Anterior cingulate cortex (tissue), 58 donors: Measurements from ENCODE around the gene ZNF71.
A peak's percentile ranks its signal among the peaks of the same experiment; 100 is the strongest.

Source experiments
- DNase-seq, 58 donors: peaks; one replicate each; lab custom pipeline; 2025; lab: John Stamatoyannopoulos, UW

Gene ZNF71

DNA sequence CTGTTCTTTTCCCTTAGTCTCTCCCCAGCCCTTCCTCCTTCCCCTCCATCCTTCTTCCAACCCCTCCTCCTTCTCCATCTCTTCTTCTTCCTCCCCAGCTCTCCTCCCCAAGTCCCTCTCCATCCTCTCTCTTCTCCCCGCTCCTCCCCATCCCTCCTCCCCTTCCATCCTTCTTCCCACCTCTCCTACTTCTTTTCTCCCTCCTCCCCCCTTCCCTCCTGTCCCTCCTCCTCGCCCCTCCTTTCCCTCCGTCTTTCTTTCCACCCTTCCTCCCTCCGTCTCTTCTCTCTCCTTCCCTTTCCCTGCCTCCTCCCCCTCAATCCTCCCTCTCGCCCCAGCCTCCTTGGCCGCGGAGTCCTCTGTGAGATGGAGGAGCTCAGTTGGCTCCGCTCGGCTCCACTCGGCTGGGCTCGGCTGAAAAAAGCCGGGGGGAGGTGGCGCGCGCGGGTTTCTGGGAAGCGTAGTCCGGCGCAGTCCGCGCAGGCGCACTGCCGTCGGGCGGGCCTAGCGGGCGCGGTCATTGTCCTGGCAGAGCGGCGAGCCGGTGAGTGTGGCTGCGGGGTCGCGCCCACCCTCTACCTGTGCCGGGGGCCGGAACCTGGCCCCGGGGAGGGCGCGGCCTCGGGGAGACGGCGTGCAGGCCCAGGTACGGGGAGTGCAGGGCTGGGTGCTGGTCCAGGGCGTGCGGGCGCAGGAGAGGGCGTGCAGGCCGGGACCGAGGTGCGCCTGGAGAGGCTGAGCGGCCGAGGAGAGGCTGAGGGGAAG is at the start of gene ZNF71:
ZNF71 (plus strand) TSS at position 520 of the 765 bp plus-strand sequence. CDS start 6,257 bp downstream, outside the sequence.
- peak in 57 of 58 donors; percentile 47 to 90 (median 81) for DNase-seq

DNA sequence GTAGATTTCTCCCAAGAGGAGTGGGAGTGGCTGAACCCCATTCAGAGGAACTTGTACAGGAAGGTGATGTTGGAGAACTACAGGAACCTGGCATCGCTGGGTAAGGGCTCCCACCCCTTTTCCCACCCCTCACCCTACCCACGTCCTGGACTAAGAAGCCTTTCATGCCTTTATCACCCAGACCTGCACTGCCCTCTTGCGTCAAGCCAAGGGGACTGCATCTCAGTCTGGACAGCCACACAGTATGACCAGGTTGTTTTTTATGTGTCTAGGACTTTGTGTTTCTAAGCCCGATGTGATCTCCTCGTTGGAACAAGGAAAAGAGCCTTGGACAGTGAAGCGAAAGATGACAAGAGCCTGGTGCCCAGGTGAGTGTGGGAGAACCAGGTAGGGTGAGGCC is 47.6 kb upstream of the ZNF71 start:
- DNase-seq: no peak

DNA sequence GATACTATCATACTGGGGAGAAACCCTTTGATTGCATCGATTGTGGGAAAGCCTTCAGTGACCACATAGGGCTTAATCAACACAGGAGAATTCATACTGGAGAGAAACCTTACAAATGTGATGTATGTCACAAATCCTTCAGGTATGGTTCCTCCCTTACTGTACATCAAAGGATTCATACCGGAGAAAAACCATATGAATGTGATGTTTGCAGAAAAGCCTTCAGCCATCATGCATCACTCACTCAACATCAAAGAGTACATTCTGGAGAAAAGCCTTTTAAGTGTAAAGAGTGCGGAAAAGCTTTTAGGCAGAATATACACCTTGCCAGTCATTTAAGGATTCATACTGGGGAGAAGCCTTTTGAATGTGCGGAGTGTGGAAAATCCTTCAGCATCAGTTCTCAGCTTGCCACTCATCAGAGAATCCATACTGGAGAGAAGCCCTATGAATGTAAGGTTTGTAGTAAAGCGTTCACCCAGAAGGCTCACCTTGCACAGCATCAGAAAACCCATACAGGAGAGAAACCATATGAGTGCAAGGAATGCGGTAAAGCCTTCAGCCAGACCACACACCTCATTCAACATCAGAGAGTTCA is 40.7 kb upstream of the ZNF71 start:
- no peak for DNase-seq

GRCh38 chr19:56562766-56563165 is 32.3 kb upstream of the ZNF71 start:
- no peak for DNase-seq

DNA sequence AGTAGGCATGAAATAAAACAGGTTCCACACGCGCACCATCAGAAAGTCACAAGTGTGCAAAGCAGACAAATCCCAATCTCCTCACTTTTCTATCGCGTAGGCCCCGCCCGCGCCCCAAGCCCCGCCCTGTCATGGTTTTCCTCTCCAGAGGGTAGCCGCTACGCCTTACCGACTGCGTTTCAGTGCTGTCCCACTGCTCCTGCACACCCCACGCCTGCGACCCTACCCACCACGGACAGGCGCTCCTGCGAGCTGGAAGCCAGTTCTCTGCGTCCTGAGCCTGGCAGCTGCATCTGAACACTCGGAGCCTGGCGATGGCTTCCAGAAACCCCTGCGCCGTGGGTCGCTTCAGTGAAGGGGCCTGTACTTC is 28.2 kb upstream of the ZNF71 start:
- DNase-seq: peak in 35 of 58 donors; percentile 10 to 78 (median 50)

DNA sequence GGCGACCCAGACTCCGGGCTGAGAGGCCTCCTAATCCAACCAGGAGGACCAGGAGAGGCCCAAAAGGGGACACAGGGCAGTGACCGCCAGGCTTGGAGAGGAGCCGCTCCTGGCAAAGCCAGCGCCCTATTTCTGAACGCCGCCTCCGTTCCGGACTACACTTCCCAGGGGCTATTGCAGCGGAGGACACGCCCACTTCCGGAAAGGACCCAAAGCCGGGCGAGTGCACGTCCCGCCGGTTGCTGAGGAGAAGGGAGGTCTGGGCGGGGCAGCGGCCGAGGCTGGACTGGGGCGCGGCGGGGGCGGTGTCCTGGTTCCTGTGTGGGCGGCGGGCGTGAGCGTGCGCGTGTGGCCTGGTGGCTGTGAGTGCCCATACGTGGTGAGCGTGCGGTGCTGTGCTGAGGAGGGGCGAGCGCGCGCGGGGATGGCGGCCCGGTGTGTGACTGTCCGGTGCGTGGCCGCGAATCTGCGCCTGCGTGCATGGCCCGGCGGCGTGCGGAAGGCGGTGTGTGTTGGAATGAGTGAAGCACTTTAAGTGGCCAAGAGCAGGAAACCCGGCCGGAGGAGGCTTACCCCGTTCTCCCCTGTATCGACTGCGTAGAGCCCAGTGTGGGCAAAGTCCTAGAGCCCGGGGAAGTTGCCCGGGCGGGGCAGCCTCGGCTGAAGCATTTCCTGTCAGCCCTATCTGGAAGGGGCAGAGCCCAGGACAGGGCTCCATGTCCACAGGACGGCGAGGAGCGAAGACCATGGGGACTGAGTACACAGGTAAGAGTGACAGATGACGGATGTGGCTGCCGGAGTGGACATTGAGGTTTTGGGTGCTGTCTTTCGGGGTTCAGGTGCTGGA is 27.6 kb upstream of the ZNF71 start, which contains the start of gene ZNF470:
ZNF470 (plus strand) TSS at position 195 of the 847 bp plus-strand sequence. CDS start 2,844 bp downstream, outside the sequence.
- DNase-seq: peak; percentile 43 to 95 (median 88)

DNA sequence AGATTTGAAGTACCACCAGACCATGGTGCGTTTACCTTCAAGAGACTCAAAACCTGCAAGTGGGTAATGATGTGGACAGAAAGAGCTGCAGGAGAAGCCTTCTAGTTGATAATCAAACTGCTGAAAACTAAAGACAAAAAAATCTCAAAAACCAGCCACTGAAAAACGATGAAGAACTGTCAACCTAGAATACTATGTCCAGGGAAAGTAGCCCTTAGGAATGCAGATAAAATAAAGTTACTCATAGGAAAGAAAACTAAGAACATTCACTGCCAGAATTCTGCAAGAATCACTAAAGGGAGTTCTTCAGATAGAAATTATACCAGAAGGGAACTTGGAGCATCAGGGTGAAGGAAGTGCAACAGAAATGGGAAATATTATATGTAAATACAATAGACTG is 22.5 kb upstream of the ZNF71 start:
- DNase-seq: no peak

- DNase-seq: no peak
Observed at GRCh38 chr19:56573914-56574313, 21.2 kb upstream of the ZNF71 start.

DNA sequence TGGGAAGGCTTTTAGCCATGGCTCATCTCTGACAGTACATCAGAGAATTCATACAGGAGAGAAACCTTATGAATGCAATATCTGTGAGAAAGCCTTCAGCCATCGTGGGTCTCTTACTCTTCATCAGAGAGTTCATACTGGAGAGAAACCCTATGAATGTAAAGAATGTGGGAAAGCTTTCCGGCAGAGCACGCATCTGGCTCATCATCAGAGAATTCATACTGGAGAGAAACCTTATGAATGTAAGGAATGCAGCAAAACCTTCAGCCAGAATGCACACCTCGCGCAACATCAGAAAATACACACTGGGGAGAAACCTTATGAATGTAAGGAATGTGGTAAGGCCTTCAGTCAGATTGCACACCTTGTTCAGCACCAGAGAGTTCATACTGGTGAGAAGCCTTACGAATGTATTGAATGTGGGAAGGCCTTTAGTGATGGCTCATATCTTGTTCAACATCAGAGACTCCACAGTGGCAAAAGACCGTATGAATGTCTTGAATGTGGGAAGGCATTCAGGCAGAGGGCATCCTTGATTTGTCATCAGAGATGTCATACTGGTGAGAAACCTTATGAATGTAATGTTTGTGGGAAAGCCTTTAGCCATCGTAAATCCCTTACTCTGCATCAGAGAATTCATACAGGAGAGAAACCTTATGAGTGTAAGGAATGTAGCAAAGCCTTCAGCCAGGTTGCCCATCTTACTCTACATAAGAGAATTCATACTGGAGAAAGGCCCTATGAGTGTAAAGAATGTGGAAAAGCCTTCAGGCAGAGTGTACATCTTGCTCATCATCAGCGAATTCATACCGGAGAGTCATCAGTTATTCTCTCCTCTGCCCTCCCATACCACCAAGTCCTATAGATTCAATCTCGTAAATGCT is 17.1 kb upstream of the ZNF71 start:
- no peak for DNase-seq

DNA sequence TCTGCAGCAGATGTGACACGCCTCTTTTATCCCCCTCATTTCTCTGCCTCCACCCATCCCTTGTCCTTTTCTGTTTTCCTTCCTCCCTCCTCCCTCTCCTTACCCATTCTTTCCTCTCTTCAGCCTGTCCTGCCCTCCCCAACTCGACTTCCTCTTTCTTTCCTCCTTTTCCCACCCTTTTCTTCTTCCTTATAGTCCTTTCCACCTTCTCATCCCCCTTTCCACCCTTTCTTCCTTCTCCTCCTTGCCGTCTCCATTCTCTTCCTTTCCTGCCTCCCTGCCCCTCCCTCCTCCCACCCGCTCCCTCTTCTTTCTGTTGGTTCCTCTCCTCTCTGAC is 688 bp upstream of the ZNF71 start:
- no peak for DNase-seq

- peak in 1 of 58 donors; percentile 44 for DNase-seq
Observed at GRCh38 chr19:56595548-56595899, 422 bp downstream of the ZNF71 start.

- no peak for DNase-seq
Observed at GRCh38 chr19:56596676-56597075, 1.6 kb downstream of the ZNF71 start.

GRCh38 chr19:56597696-56598095 is 2.6 kb downstream of the ZNF71 start:
- DNase-seq: no peak

GRCh38 chr19:56601375-56601774 is 6.3 kb downstream of the ZNF71 start:
- no peak for DNase-seq

- DNase-seq: peak in 41 of 58 donors; percentile 1 to 78 (median 31)
Observed at GRCh38 chr19:56603829-56604228, 8.7 kb downstream of the ZNF71 start.

DNA sequence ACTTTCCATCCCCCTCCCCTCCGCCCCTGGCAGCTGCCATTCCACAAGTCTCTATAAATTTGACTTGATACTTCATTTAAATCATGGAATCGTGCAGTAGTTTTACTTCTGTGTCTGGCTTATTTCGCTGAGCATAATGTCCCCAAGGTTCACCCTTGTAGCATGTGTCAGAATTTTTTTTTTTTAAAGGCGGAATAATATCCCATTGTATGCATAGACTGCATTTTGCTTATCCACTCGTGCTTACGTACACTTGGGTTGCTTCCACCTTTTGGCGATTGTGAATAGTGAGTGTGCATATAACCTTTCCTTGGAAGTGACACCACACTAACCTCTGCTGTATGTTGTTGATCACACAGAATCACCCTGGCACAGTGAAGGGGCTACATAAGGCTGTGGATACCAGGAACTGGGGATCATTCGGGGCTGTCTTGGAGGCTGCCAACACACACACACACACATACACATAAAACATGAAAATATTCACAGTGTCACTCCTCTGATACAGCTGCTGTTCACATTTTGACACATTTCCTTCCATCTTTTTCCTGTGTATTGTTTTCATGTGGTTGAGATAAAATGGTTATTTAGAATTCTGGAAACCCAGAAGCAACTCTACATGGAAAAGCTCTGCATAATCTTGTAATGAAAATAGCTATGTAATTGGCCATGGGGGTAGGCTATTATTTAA is 13.3 kb downstream of the ZNF71 start:
- DNase-seq: no peak

DNA sequence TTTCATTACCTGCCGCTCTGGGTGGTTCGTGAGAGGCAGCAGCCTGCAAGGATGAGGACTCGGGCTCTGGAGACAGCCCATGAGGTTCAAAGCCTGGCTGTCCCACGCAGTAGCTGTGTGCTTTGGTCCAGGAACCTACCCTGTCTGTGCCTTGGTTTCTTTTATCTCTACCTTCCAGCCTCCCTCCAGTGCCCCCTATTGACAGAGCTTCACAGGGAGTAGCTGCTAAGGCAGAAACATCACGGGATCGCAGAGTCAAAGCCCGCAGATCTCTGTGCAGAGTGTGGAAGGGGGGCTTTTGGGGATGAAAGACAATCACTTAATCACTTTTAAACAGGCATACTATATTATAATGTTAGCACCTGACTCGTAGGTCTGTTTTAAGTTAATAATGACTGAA is 16.2 kb downstream of the ZNF71 start:
- no peak for DNase-seq

DNA sequence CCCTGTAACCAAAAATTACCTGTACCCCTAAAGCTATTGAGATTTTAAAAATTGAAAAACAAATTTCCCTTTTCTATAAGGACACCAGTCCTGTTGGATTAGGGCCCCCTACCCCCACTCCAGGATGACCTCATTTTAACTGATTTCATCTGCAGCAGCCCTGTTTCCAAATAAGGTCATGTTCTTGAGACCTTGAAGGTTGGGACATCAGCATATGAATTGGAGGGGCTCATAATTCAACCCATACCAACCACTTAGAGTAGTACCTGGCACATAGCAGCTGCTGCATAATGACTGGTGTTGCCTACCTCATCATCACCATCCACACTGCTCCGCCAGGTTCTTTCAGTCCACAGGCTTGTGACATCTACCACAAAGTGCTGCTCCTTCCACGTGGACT is 17.6 kb downstream of the ZNF71 start:
- no peak for DNase-seq

DNA sequence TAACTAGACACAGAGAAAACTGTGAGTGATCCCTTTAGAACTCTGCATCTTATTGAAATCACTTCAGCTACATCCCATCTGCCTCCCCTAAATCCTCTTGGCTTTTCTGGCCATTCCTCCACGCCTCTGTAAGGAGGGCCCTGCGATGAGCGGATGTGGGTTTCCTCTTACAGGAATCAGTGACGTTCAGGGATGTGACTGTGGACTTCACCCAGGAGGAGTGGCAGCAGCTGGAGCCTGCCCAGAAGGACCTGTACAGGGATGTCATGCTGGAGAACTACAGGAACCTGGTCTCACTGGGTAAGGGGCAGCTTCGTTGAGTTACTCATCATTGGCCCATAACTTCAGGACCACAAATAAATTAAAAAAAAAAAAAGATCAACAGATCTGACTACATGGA is 18.5 kb downstream of the ZNF71 start:
- DNase-seq: no peak

DNA sequence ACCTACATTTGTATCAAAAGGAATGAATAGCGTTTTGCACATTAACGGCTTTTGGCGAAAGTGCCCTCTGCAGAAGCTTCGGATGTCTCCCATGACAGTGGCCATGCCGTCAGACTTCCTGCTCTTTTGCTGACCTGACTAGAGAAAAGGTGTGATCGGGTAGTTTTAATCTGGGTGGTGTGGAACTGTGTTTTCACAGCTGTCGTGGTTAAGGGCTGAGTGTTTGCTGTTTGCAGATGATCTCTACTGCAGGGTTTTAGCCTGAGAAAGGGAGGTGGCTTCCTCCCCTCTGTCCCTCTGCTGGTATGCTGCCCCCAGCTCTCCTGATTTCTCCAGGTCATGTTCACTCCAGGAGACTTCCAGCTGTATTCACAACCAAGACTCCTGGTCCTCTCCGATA is 22.4 kb downstream of the ZNF71 start:
- no peak for DNase-seq
